ENCODE results near the gene IFT122.
"Not testable (repeated sequence)": the region's sequence is repeated elsewhere in the genome, so short reads cannot be mapped to it uniquely, and the experiment has no call there.

Gene IFT122

DNA sequence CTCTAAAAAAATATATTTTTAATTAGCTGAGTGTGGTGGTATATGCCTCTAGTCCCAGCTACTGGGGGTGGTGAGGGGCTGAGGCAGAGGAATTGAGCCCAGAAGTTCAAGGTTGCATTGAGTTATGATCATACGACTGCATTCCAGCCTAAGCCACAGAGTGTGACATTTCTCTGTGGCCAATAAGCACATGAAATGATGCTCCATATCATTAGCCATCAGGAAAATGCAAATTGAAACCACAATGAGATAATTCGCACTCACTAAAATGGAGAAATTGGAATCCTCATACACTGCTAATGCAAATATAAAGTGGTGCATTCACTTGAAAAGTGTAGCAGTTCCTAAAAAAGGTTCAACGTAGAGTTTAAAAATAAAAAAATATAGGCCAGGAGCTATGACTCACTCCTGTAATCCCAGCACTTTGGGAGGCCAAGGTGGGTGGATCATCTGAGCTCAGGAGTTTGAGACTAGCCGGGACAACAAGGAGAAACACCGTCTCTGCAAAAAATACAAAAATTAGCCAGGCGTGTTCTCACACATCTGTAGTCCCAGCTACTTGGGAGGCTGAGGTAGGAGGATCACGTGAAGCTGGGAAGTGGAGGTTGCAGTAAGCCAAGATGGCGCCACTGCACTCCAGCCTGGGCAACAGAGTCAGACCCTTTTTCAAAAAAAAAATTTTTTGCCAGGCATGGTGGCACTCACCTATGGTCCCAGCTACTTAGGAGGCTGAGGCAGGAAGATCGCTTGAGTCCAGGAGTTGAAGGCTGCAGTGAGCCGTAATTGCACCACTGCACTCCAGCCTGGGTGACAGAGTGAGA lies 35.2 kb downstream of the IFT122 start:
- DNase-seq: no peak

DNA sequence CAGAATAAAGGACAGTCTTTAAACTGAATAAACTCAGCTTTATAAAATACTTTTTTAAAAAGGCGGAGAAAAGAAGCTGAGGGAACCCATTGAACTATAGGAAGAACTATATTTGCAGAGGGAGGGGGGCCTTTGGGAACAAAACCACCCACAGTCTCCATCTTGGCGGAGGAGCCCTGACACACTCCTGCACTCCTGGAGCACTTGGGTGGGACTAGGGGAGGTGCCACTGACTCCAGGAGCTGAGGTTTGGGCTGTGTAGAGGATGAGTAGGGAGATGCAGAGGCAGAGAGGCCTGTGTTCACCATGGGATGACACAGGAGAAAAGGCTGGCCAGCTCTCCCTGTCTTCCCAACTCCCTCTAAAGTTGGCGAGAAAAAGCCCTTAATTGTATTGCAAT lies 35.8 kb downstream of the IFT122 start:
- no peak for DNase-seq

GRCh38 chr3:129476586-129476985 lies 36.6 kb downstream of the IFT122 start:
- no peak for DNase-seq

GRCh38 chr3:129481225-129481765 lies 41.3 kb downstream of the IFT122 start:
- DNase-seq: not testable (repeated sequence)

GRCh38 chr3:129481766-129482332 lies 41.8 kb downstream of the IFT122 start:
- DNase-seq: no peak

DNA sequence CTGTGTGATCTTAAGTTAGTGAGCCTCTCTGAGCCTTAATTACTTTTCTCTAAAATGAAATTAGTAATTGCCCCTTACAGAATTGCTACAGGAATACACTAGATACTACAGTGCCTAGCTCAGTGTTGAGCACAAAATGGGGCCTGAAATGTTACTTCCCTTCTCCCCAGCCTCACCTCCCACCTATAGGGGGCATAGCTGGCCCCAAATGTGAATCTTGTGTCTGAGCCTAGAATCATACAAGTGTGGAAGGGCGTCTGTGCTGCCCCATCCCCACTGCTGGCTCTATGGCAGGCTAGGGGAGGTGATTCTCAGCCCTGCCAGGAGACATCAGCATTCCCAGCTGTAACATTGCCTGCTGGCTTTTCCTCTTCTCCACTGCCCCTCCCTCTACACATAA lies 42.7 kb downstream of the IFT122 start:
- no peak for DNase-seq

DNA sequence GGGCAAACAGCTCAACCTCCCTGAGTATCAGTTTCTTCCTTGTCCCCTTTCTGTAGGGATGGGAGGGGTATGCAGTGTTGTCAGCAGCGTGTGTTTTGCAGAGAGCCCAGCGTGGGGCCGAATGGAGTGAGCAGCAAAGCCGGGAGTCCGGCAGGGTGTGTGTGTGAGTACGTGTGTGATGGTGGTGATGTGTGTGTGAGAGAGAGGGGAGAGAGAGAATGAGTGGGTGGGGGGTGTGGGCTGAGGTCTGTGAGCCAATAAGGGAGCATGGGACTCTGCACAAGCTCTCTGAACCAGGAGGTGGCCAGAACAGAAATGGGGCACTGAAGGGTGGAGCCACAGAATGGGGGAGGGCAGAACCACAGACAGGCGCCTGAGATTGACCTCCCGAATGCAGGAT lies 43.8 kb downstream of the IFT122 start:
- DNase-seq: no peak

DNA sequence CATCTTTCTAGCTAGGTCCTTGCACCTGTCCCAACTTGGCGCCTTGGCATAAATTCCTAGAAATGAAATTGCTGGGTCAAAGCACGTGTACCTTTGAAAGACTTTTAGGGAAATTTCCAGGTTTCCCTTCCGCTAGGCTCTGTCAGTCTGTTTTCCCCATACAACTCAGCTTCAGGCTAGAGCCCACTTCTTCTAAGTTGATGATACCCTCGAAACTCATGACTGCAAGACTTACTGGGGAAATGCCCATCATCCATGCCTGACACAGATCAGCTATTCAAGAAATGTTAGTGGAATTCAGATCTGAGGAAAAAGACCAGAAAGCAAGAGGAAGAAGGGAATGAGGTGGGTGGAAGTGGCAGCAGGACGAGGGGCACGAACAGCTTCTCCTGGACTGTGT lies 45.1 kb downstream of the IFT122 start:
- not testable (repeated sequence) for DNase-seq

DNA sequence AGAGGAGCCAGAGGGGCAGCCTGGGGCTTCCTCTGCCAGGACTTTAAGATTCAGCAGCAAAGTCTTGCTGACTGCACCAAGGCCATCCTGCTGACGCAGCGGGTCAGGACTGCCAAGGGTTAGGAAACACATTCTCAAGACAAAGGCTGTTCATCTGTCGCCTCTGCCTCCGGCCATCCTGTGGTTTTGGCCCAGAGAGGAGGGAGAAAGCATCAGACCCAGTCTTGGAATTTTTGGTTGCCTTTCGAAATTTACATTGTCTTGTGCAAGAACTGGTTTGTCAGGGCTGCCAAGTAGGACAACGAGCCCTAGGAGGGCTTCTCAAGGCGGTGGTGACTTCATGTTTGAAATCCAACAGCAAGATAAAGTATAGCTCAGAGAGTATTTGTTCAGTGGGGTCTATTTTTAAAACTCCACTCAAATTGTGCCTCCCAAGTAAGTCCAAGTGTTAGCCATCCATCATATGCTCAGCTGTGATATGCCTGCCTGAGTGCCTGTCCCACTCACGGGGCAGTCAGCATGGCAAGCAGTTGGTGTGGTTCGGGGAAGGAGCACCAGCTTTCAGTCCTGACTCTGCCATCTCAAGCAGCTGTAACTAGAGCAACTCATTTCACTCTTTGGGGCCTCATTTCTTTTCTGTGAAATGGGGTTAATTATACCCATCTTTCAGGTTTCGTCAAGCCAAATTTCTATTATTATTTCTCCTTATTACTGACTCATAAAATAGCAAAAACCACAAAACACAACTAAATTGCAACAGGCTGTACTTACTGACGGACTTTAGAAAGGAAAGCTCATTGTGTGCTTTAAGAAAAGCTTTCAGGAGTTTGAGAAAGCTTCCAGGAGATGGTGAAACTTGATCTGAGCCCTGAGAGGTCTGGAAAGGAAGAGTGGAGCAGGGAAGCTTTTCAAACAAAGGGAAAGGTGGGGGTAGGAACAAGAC lies 46.0 kb downstream of the IFT122 start:
- DNase-seq: peak; percentile 78

- no peak for DNase-seq
Observed at GRCh38 chr3:129486664-129487035, 46.6 kb downstream of the IFT122 start.

- DNase-seq: no peak
Observed at GRCh38 chr3:129487183-129487867, 47.3 kb downstream of the IFT122 start.

DNA sequence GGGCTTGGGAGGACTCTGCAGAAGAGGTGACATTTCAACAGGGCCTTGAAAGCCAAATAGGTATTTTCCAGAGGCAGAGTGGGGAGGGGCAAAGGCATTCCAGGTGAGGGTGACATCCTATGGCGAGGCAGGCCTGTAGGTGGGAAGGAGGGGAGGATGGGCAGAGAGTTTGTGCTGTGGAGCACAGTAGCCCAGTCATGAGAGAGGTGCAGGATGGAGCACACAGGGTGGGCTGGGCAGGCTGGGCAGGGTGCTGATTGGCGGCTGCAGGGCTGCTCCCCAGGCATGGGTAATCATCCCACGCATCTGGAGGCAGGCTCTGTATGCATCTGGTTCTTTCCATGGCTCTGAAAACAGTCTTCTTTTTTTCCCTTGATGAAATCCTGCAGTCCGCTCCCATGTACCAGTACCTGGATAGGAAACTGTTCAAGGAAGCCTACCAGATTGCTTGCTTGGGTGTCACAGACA lies 47.9 kb downstream of the IFT122 start:
- DNase-seq: not testable (repeated sequence)

- not testable (repeated sequence) for DNase-seq
Observed at GRCh38 chr3:129489258-129489657, 49.2 kb downstream of the IFT122 start.

DNA sequence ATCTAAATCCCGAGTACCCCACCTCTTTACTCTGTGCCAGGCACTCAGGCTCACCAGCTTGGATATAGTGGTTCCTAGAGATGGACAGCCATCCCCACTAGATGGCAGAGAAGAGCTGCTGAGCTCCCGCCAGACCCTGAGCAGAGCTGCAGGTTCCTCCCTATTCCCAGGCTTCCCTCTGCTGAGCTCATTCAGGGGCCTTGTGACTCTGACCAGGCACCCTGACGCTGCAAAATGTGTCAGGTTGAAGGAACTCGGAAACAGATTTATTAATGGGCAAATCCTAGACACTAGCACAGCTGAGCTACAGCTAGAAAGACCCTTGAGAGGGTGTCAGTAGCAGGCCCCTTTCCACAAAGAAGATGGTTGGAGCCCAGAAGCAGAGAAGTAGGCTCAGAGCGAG lies 50.2 kb downstream of the IFT122 start:
- peak; percentile 90 for DNase-seq

- not testable (repeated sequence) for DNase-seq
Observed at GRCh38 chr3:129491077-129491476, 51.1 kb downstream of the IFT122 start.

- DNase-seq: no peak
Observed at GRCh38 chr3:129491794-129492193, 51.8 kb downstream of the IFT122 start.

DNA sequence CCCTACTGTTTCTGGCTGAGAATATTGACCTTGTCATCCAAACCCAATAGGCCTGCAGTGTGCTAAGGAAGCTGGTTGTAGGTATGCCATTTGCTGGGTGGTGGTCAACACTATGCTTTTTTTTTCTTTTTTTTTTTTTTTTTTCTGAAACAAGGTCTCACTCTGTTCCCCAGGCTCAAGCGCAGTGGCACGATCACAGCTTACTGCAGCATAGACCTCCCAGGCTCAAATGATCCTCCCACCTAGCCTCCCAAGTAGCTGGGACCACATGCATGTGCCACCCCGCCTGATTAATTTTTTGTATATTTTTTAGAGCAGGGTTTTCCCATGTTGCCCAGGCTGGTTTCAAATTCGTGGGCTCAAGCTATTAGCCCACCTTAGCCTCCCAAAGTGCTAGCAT lies 52.7 kb downstream of the IFT122 start:
- no peak for DNase-seq

DNA sequence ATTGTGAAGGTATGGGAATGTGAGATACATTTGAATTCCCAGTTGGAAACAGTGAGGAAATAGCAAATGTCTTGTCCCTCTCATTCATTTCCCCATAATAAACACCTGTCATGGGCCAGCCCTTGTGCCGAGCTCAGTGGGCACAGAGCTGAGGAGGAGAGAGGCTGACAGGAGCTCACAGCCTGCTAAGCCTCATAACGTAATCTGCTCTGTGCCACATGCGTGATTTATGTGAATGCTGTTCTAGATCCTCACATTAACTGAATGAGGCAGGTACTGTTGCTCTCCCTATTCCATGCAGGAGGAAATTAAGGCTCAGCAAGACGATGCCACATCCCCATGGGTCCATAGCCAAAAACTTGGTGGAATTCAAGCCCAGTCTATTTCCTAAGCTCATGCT lies 53.2 kb downstream of the IFT122 start:
- no peak for DNase-seq

DNA sequence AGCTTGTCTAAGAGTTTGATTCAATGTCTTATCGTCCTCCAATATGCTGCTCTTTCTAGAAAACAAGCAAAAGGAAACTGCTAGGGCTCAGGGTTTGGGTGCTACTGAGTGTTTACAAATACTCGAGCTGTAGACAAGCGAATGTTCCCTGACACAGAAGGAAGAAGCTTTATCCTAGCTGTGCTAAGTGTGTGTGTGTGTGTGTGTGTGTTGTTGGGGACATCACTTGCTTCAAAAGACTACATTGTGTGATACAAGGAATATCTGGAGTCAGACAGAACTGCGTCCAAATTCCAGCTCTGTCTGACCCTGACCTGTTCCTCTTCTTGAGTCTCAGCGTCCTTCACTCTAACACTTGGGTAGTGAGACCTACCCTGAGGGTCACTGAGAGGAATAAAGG lies 54.5 kb downstream of the IFT122 start:
- DNase-seq: not testable (repeated sequence)

DNA sequence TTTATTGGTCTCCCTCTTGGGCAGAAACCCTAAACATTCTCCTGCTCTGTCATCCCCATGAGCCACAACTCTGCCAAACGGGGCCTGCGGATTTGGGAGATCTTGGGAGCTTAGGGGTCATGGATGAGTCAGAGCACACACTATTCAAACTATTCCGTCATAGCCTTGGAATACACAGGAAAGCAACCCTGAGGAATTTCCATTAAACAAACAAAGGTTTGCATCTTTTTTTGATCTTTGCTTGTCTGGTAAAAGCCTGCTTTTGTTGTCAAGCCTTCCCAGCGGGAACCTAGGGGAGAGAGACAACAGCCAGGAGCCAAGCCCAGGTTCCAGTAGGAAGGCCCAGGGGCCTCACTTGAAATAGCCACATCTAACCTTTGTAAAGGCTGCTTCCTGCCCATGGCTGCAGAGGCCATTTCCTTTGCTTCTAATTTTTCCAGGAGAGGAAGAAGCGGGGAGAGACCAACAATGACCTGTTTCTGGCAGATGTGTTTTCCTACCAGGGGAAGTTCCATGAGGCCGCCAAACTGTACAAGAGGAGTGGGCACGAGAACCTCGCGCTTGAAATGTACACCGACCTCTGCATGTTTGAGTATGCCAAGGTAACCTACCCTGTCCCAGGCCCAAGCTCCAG lies 55.1 kb downstream of the IFT122 start:
- peak; percentile 76 for DNase-seq

GRCh38 chr3:129497876-129498275 lies 57.9 kb downstream of the IFT122 start:
- not testable (repeated sequence) for DNase-seq

Measured in fibroblast of skin of back (primary cell).